Vagina (tissue), 2 donors: ENCODE data around the gene PAFAH1B2. TPM values are rescaled to one million over a fixed set of nuclear protein-coding genes. Genes with fewer than 3 reads are reported as not detected.

Source experiments
- DNase-seq, 2 donors: peaks; one replicate each; pipeline ENCODE4 v3.0.0-alpha.2; 2017; ENCODE audit errors: extremely low spot score in 2 of 2
- H3K27ac ChIP-seq: fragments of 200-600 bp; sonication (generic); one replicate; pipeline ENCODE4 v1.5.1; 2019
- H3K27me3 ChIP-seq: fragments of 200-600 bp; sonication (generic); one replicate; pipeline ENCODE4 v1.5.1; 2019
- H3K36me3 ChIP-seq, 2 donors: fragments of 200-600 bp; sonication (generic); one replicate each; pipeline ENCODE4 v1.5.1; 2017 to 2019
- H3K4me1 ChIP-seq: fragments of 200-600 bp; sonication (generic); one replicate; pipeline ENCODE4 v1.5.1; 2019
- H3K4me3 ChIP-seq, 2 donors: fragments of 200-600 bp; sonication (generic); 1 replicate in 1 of 2; 2 replicates in 1 of 2; pipeline ENCODE4 v1.5.1; 2016 to 2019
- H3K9me3 ChIP-seq: fragments of 200-600 bp; sonication (generic); one replicate; pipeline ENCODE4 v1.5.1; 2019
- CTCF ChIP-seq, 3 experiments: fragments of 450-650 bp in 2 of 3; fragments of 200-600 bp in 1 of 3; sonication (generic) in 1 of 3; IDR thresholded peaks; one replicate each; pipeline ENCODE4 v1.5.1; 2017 to 2019; ENCODE audit warnings: antibody characterized with exemption in 3 of 3, mild to moderate bottlenecking in 2 of 3, moderate library complexity in 2 of 3
- POLR2A ChIP-seq, 2 donors: fragments of 450-650 bp; IDR thresholded peaks; one replicate each; pipeline ENCODE4 v1.6.1; 2017; ENCODE audit warnings: antibody characterized with exemption in 2 of 2, mild to moderate bottlenecking in 2 of 2, moderate library complexity in 2 of 2
- POLR2AphosphoS5 ChIP-seq, 2 donors: sonication (generic); formaldehyde crosslinking; IDR thresholded peaks; one replicate each; pipeline ENCODE4 v1.9.0; 2017; ENCODE audit warnings: antibody characterized with exemption in 2 of 2, mild to moderate bottlenecking in 2 of 2, low read depth in 1 of 2; ENCODE audit not compliant: insufficient read depth in 1 of 2
- intact Hi-C: fragments of 100-400 bp; cut with DNase I; formaldehyde crosslinking; loops from one replicate; pipeline ENCODE4 v1.15.1; 2023
- total RNA-seq: library from RNA; depleted of rRNA; stranded (reverse); fragments of >200 nt; gene quantifications from one replicate; pipeline ENCODE4 v1.2.3, GENCODE V29; 2016

Gene PAFAH1B2
- total RNA-seq, 1 donor from 2014 or later: 68.5 TPM

- Histone ChIP-seq H3K9me3 (no peaks in the 10 kb centered on the region), H3K27ac (peak overlapping the region; percentile 94), H3K4me3 (peak overlapping the region; percentile 72 to 97), H3K27me3 (no peaks in the 10 kb centered on the region), H3K36me3 (peaks cover 0 to 20% of the 10 kb centered on the region in 2 donors), H3K4me1 (peaks cover 34% of the 10 kb centered on the region)
- DNase-seq: peak in 1 of 2 donors; percentile 95
- no peak for TF ChIP-seq CTCF (IDR thresholded peaks at IDR 0.05)
- TF ChIP-seq POLR2A (IDR thresholded peaks at IDR 0.05): no peak
- no peak for TF ChIP-seq POLR2AphosphoS5 (IDR thresholded peaks at IDR 0.05; ENCODE audit: insufficient read depth in 1 of 2, low read depth in 1 of 2)
- intact Hi-C loops: loop anchor here (10.0 kb wide), 1 partner anchor 45 kb away; no protein-coding TSS in a partner anchor
Observed at GRCh38 chr11:117179048-117179999, 35.2 kb downstream of the PAFAH1B2 start.

- Histone ChIP-seq H3K36me3 (peaks cover 0 to 20% of the 10 kb centered on the region in 2 donors), H3K27ac (peak overlapping the region; percentile 94), H3K4me3 (peak overlapping the region; percentile 72 to 97), H3K9me3 (no peaks in the 10 kb centered on the region), H3K4me1 (peaks cover 34% of the 10 kb centered on the region), H3K27me3 (no peaks in the 10 kb centered on the region)
- intact Hi-C loops: no loop called here
- DNase-seq: no peak
- TF ChIP-seq POLR2AphosphoS5 (IDR thresholded peaks at IDR 0.05; ENCODE audit: insufficient read depth in 1 of 2, low read depth in 1 of 2) (no peak), CTCF (IDR thresholded peaks at IDR 0.05) (no peak), POLR2A (IDR thresholded peaks at IDR 0.05) (no peak)
Observed at GRCh38 chr11:117180020-117180419, 35.9 kb downstream of the PAFAH1B2 start.

GRCh38 chr11:117180661-117181585 lies 36.8 kb downstream of the PAFAH1B2 start:
- H3K36me3 ChIP-seq: peaks cover 0 to 20% of the 10 kb centered on the region in 2 donors
- H3K9me3 ChIP-seq: no peaks in the 10 kb centered on the region
- no peak for DNase-seq
- peaks cover 34% of the 10 kb centered on the region for H3K4me1 ChIP-seq
- no peak for TF ChIP-seq POLR2A (IDR thresholded peaks at IDR 0.05)
- peak in 2 of 3 experiments; percentile 10 to 28 for TF ChIP-seq CTCF (IDR thresholded peaks at IDR 0.05)
- H3K27me3 ChIP-seq: no peaks in the 10 kb centered on the region
- H3K27ac ChIP-seq: no peak overlapping the region
- no peak overlapping the region for H3K4me3 ChIP-seq
- intact Hi-C loops: no loop called here

GRCh38 chr11:117181586-117182550 lies 37.8 kb downstream of the PAFAH1B2 start:
- Histone ChIP-seq H3K36me3 (peaks cover 0 to 23% of the 10 kb centered on the region in 2 donors), H3K4me1 (peaks cover 34% of the 10 kb centered on the region)

More at GRCh38 chr11:117181586-117182550, 37.8 kb downstream of the PAFAH1B2 start:
- no peak overlapping the region for H3K27ac ChIP-seq
- no peak overlapping the region for H3K4me3 ChIP-seq
- intact Hi-C loops: no loop called here
- TF ChIP-seq POLR2AphosphoS5 (IDR thresholded peaks at IDR 0.05; ENCODE audit: insufficient read depth in 1 of 2, low read depth in 1 of 2) (no peak), CTCF (IDR thresholded peaks at IDR 0.05) (no peak), POLR2A (IDR thresholded peaks at IDR 0.05) (no peak)
- DNase-seq: no peak
- no peaks in the 10 kb centered on the region for H3K27me3 ChIP-seq
- no peaks in the 10 kb centered on the region for H3K9me3 ChIP-seq
